Posterior vena cava (tissue), 2 donors: ENCODE results near the gene COL28A1. TPM values are rescaled to one million over a fixed set of nuclear protein-coding genes. Genes with fewer than 3 reads are reported as not detected.
A peak's percentile ranks its signal among the peaks of the same experiment; 100 is the strongest.

Experiments
- DNase-seq: peaks from one replicate; pipeline ENCODE4 v3.0.0-alpha.2; 2020; ENCODE audit warnings: low spot score
- intact Hi-C, 2 donors: fragments of 100-400 bp; cut with DNase I; formaldehyde crosslinking; loops; one replicate each; pipeline versions ENCODE4 v1.14.1 to v1.14.2; 2022 to 2023
- long read RNA-seq, 2 donors: library from polyadenylated mRNA; unstranded; transcript quantifications; one replicate each; pipeline ENCODE4 v2.0.0, GENCODE V29; 2020 to 2021
- total RNA-seq, 2 donors: library from RNA; stranded (reverse); fragmentation: NEBNext Ultra II Directional; extraction: Animal tissue kit (Norgen Biotek cat#: 25700); gene quantifications; one replicate each; pipeline ENCODE4 v1.2.1, GENCODE V29; 2021
- donor health status: DM: yes; HTN: yes; CAD: no.
- donor health status: DM: yes; HTN: yes; CAD: no.

The COL28A1 gene
- total RNA-seq, result 1 to 10 TPM in 1 of 2 donors, under 1 TPM in 1; 0.46 to 1.0 TPM
- long read RNA-seq, donor 1, result 0 reads
- long read RNA-seq, donor 2, result 0 reads

GRCh38 chr7:7535691-7536090, at the start of gene COL28A1:
Gene COL28A1 (minus strand): TSS chr7:7535873. CDS start chr7:7532875, 2,998 bp downstream.
- DNase-seq, result no peak
- intact Hi-C loops, result no loop called here

- no peak for DNase-seq
- intact Hi-C loops, result no loop called here
Measured at GRCh38 chr7:7584653-7585052, 49.0 kb upstream of the COL28A1 start.

GRCh38 chr7:7583731-7584130, 48.1 kb upstream of the COL28A1 start:
- intact Hi-C loops, result no loop called here
- no peak for DNase-seq

GRCh38 chr7:7582596-7582995, 46.9 kb upstream of the COL28A1 start:
- no peak for DNase-seq
- intact Hi-C loops, result no loop called here

GRCh38 chr7:7581531-7582179, 46.0 kb upstream of the COL28A1 start:
- no peak for DNase-seq
- intact Hi-C loops, result no loop called here

GRCh38 chr7:7579638-7580037, 44.0 kb upstream of the COL28A1 start:
- intact Hi-C loops, result loop anchor here in 1 of 2 donors (10.0 kb wide), 1 partner anchor 1405 kb away; no protein-coding TSS in a partner anchor
- DNase-seq, result no peak

- intact Hi-C loops, result loop anchor here in 1 of 2 donors (10.0 kb wide), 1 partner anchor 1403 kb away; no protein-coding TSS in a partner anchor
- DNase-seq, result no peak
Measured at GRCh38 chr7:7577888-7578287, 42.2 kb upstream of the COL28A1 start.

- no peak for DNase-seq
- intact Hi-C loops, result loop anchor here in 1 of 2 donors (10.0 kb wide), 1 partner anchor 1402 kb away; no protein-coding TSS in a partner anchor
Measured at GRCh38 chr7:7576344-7576743, 40.7 kb upstream of the COL28A1 start.

GRCh38 chr7:7573701-7574100, 38.0 kb upstream of the COL28A1 start:
- DNase-seq, result no peak
- intact Hi-C loops, result loop anchor here in 1 of 2 donors (10.0 kb wide), 1 partner anchor 1399 kb away; no protein-coding TSS in a partner anchor

GRCh38 chr7:7570584-7570983, 34.9 kb upstream of the COL28A1 start:
- intact Hi-C loops, result loop anchor here in 1 of 2 donors (10.0 kb wide), 1 partner anchor 1396 kb away; no protein-coding TSS in a partner anchor
- no peak for DNase-seq

- intact Hi-C loops, result loop anchor here in 1 of 2 donors (10.0 kb wide), 1 partner anchor 1395 kb away; no protein-coding TSS in a partner anchor
- DNase-seq, result no peak
Measured at GRCh38 chr7:7569615-7570014, 33.9 kb upstream of the COL28A1 start.

- DNase-seq, result no peak
- intact Hi-C loops, result no loop called here
Measured at GRCh38 chr7:7569081-7569527, 33.4 kb upstream of the COL28A1 start.

GRCh38 chr7:7568553-7568952, 32.9 kb upstream of the COL28A1 start:
- intact Hi-C loops, result no loop called here
- no peak for DNase-seq

GRCh38 chr7:7567898-7568531, 32.3 kb upstream of the COL28A1 start:
- no peak for DNase-seq
- intact Hi-C loops, result loop anchor here in 1 of 2 donors (2.0 kb wide), 1 partner anchor 41 kb away; no protein-coding TSS in a partner anchor

GRCh38 chr7:7566651-7567611, 31.3 kb upstream of the COL28A1 start, which contains the start of gene MIOS:
Gene MIOS (plus strand): TSS chr7:7566884. CDS start chr7:7572476, 5,592 bp downstream.
- intact Hi-C loops, result loop anchor here in 1 of 2 donors (2.0 kb wide), 1 partner anchor 40 kb away; no protein-coding TSS in a partner anchor
- peak; percentile 96 for DNase-seq

- no peak for DNase-seq
Measured at GRCh38 chr7:7565746-7566650, 30.3 kb upstream of the COL28A1 start.

GRCh38 chr7:7565018-7565680, 29.5 kb upstream of the COL28A1 start:
- no peak for DNase-seq
- intact Hi-C loops, result no loop called here

More at GRCh38 chr7:7565746-7566650, 30.3 kb upstream of the COL28A1 start:
- intact Hi-C loops, result loop anchor here in 1 of 2 donors (2.0 kb wide), 1 partner anchor 39 kb away; no protein-coding TSS in a partner anchor
